Stimulated activated CD8-positive, alpha-beta memory T cell treated with anti-CD3 and anti-CD28 coated beads, Interleukin-2, amount 100 ng/mL, for 48 hours (primary cell): ENCODE results near the gene UMAD1.
"Not testable (repeated sequence)": the region's sequence is repeated elsewhere in the genome, so short reads cannot be mapped to it uniquely, and the experiment has no call there.

Source experiments
- DNase-seq, 2 donors: peaks; one replicate each; pipeline ENCODE4 v3.0.0-alpha.2; 2020; ENCODE audit warnings: low read depth in 2 of 2

The UMAD1 gene

GRCh38 chr7:7795630-7796121, 155.1 kb downstream of the UMAD1 start:
- no peak for DNase-seq

GRCh38 chr7:7798510-7798909, 158.0 kb downstream of the UMAD1 start:
- DNase-seq: no peak

GRCh38 chr7:7799138-7799537, 158.6 kb downstream of the UMAD1 start:
- DNase-seq: no peak

GRCh38 chr7:7802531-7802930, 162.0 kb downstream of the UMAD1 start:
- DNase-seq: no peak

- no peak for DNase-seq
These were observed 163.2 kb downstream of the UMAD1 start for GRCh38 chr7:7803715-7804178.

- not testable (repeated sequence) for DNase-seq
These were observed 164.3 kb downstream of the UMAD1 start for GRCh38 chr7:7804822-7805221.

- DNase-seq: no peak
These were observed 165.1 kb downstream of the UMAD1 start for GRCh38 chr7:7805511-7806153.

GRCh38 chr7:7808156-7808555, 167.6 kb downstream of the UMAD1 start:
- no peak for DNase-seq

GRCh38 chr7:7808626-7809025, 168.1 kb downstream of the UMAD1 start:
- no peak for DNase-seq

GRCh38 chr7:7810380-7810779, 169.8 kb downstream of the UMAD1 start:
- DNase-seq: no peak

- no peak for DNase-seq
These were observed 170.3 kb downstream of the UMAD1 start for GRCh38 chr7:7810826-7811225.

GRCh38 chr7:7812112-7812511, 171.6 kb downstream of the UMAD1 start:
- DNase-seq: no peak

GRCh38 chr7:7815395-7815794, 174.8 kb downstream of the UMAD1 start:
- DNase-seq: no peak

GRCh38 chr7:7816084-7816483, 175.5 kb downstream of the UMAD1 start:
- no peak for DNase-seq

GRCh38 chr7:7816816-7817536, 176.4 kb downstream of the UMAD1 start:
- DNase-seq: no peak

GRCh38 chr7:7817748-7818147, 177.2 kb downstream of the UMAD1 start:
- no peak for DNase-seq

- DNase-seq: not testable (repeated sequence)
These were observed 177.6 kb downstream of the UMAD1 start for GRCh38 chr7:7818179-7818578.

- DNase-seq: no peak
These were observed 179.1 kb downstream of the UMAD1 start for GRCh38 chr7:7819442-7820247.

- no peak for DNase-seq
These were observed 179.9 kb downstream of the UMAD1 start for GRCh38 chr7:7820409-7820808.

- DNase-seq: no peak
These were observed 180.4 kb downstream of the UMAD1 start for GRCh38 chr7:7820939-7821338.

GRCh38 chr7:7821517-7821916, 181.0 kb downstream of the UMAD1 start:
- DNase-seq: no peak

GRCh38 chr7:7825294-7825693, 184.7 kb downstream of the UMAD1 start:
- DNase-seq: not testable (repeated sequence)
